ENCODE data around the gene CAPRIN1. TPM values are rescaled to one million over a fixed set of nuclear protein-coding genes. Genes with fewer than 3 reads are reported as not detected.

The CAPRIN1 gene
- total RNA-seq, 2 donors from 2014 or later, result 151 to 262 TPM

Other genes with a start within 250 kb of the CAPRIN1 start
- gene LMO2, start 159.7 kb upstream of the CAPRIN1 start, total RNA-seq, result not detected
- 100 to 1,000 TPM; 113 to 138 TPM for gene NAT10, start 53.9 kb downstream of the CAPRIN1 start, total RNA-seq

Data from activated T-helper 17 cell treated with anti-CD3 and anti-CD28 coated beads, Interleukin-2, amount 50 U/mL, for 72 hours (primary cell).